ENCODE data around the gene RAB1A. TPM values are rescaled to one million over a fixed set of nuclear protein-coding genes. Genes with fewer than 3 reads are reported as not detected.

Gene RAB1A
- total RNA-seq, 1 experiment from 2014 or later: 207 TPM

DNA sequence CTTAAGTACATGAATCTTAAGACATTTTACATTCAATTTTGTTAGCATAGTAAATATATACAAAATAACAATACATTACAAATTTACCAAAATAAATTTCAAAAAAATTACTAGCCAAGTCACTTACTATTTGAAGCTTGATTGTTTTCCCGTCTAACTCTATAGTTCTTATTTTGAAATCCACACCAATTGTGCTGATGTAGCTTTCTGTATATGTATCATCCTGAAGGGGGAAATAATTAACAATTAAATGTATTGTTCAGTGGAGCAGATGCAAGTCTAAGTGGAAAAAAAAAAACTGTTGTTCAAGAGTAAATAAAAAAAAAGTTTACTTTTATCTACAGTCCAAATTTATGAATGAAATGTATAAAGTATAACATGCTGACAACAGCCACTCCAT, 32.1 kb downstream of the RAB1A start:
- POLR2A ChIA-PET: no interaction called here
- intact Hi-C loops (cut with micrococcal nuclease; ENCODE audit: unreplicated experiment): no loop called here
- H3K9me3 Mint-ChIP-seq (ENCODE audit: unreplicated experiment): no peaks in the 10 kb centered on the region
- no TSS peak for BruUV-seq (replicated peaks)
- peaks cover 91% of the 10 kb centered on the region for H3K36me3 Mint-ChIP-seq (ENCODE audit: insufficient read depth, unreplicated experiment)
- Histone ChIP-seq H3K4me1 (no peaks in the 10 kb centered on the region), H3K4me3 (ENCODE audit: low read depth, low read length) (no peak overlapping the region), H3K9me3 (no peaks in the 10 kb centered on the region), H3K27me3 (replicated peaks; ENCODE audit: control insufficient read depth, insufficient read depth, low read length) (no peaks in the 10 kb centered on the region), H3K36me3 (ENCODE audit: control insufficient read depth, insufficient read depth, low read length) (no peaks in the 10 kb centered on the region; the same call in none of the 2 replicates)
- no peak for TF ChIP-seq CTCF (IDR thresholded peaks at IDR 0.05; ENCODE audit: insufficient read depth in 1 of 2, low read depth in 1 of 2, low read length in 1 of 2, severe bottlenecking in 1 of 2, unreplicated experiment in 1 of 2)
- H3K27me3 Mint-ChIP-seq (ENCODE audit: insufficient read depth, unreplicated experiment): no peaks in the 10 kb centered on the region
- H3K4me1 Mint-ChIP-seq (ENCODE audit: low read depth, unreplicated experiment): peaks cover 6% of the 10 kb centered on the region
- CTCF ChIA-PET: no interaction called here
- H3K4me3 Mint-ChIP-seq (ENCODE audit: unreplicated experiment): no peak overlapping the region
- H3K27ac Mint-ChIP-seq (ENCODE audit: unreplicated experiment): no peak overlapping the region
- no peak for DNase-seq

GRCh38 chr2:65096948-65097347, 33.0 kb downstream of the RAB1A start:
- BruUV-seq (replicated peaks): no TSS peak
- intact Hi-C loops (cut with micrococcal nuclease; ENCODE audit: unreplicated experiment): no loop called here
- Histone ChIP-seq H3K9me3 (no peaks in the 10 kb centered on the region), H3K27me3 (replicated peaks; ENCODE audit: control insufficient read depth, insufficient read depth, low read length) (no peaks in the 10 kb centered on the region), H3K36me3 (ENCODE audit: control insufficient read depth, insufficient read depth, low read length) (no peaks in the 10 kb centered on the region; the same call in 1 of the 2 replicates), H3K4me3 (ENCODE audit: low read depth, low read length) (no peak overlapping the region), H3K4me1 (no peaks in the 10 kb centered on the region)
- H3K27ac Mint-ChIP-seq (ENCODE audit: unreplicated experiment): no peak overlapping the region
- TF ChIP-seq CTCF (IDR thresholded peaks at IDR 0.05; ENCODE audit: insufficient read depth in 1 of 2, low read depth in 1 of 2, low read length in 1 of 2, severe bottlenecking in 1 of 2, unreplicated experiment in 1 of 2): no peak
- H3K4me3 Mint-ChIP-seq (ENCODE audit: unreplicated experiment): no peak overlapping the region
- H3K27me3 Mint-ChIP-seq (ENCODE audit: insufficient read depth, unreplicated experiment): no peaks in the 10 kb centered on the region
- DNase-seq: no peak
- H3K4me1 Mint-ChIP-seq (ENCODE audit: low read depth, unreplicated experiment): peaks cover 6% of the 10 kb centered on the region
- H3K9me3 Mint-ChIP-seq (ENCODE audit: unreplicated experiment): no peaks in the 10 kb centered on the region
- ChIA-PET POLR2A (no interaction called here), CTCF (no interaction called here)
- H3K36me3 Mint-ChIP-seq (ENCODE audit: insufficient read depth, unreplicated experiment): peaks cover 89% of the 10 kb centered on the region

- H3K9me3 Mint-ChIP-seq (ENCODE audit: unreplicated experiment): no peaks in the 10 kb centered on the region
- no peak for TF ChIP-seq CTCF (IDR thresholded peaks at IDR 0.05; ENCODE audit: insufficient read depth in 1 of 2, low read depth in 1 of 2, low read length in 1 of 2, severe bottlenecking in 1 of 2, unreplicated experiment in 1 of 2)
- no peaks in the 10 kb centered on the region for H3K9me3 ChIP-seq
- no peaks in the 10 kb centered on the region; the same call in 1 of the 2 replicates for H3K36me3 ChIP-seq (ENCODE audit: control insufficient read depth, insufficient read depth, low read length)
- CTCF ChIA-PET: no interaction called here
- no peak for DNase-seq
- no TSS peak for BruUV-seq (replicated peaks)
- intact Hi-C loops (cut with micrococcal nuclease; ENCODE audit: unreplicated experiment): no loop called here
- no peak overlapping the region for H3K4me3 ChIP-seq (ENCODE audit: low read depth, low read length)
- no peak overlapping the region for H3K4me3 Mint-ChIP-seq (ENCODE audit: unreplicated experiment)
- peaks cover 5% of the 10 kb centered on the region for H3K4me1 Mint-ChIP-seq (ENCODE audit: low read depth, unreplicated experiment)
- H3K27ac Mint-ChIP-seq (ENCODE audit: unreplicated experiment): no peak overlapping the region
- no peaks in the 10 kb centered on the region for H3K4me1 ChIP-seq
- peaks cover 87% of the 10 kb centered on the region for H3K36me3 Mint-ChIP-seq (ENCODE audit: insufficient read depth, unreplicated experiment)
- POLR2A ChIA-PET: no interaction called here
- no peaks in the 10 kb centered on the region for H3K27me3 ChIP-seq (replicated peaks; ENCODE audit: control insufficient read depth, insufficient read depth, low read length)
- H3K27me3 Mint-ChIP-seq (ENCODE audit: insufficient read depth, unreplicated experiment): no peaks in the 10 kb centered on the region
Measured at GRCh38 chr2:65093211-65093610, 36.7 kb downstream of the RAB1A start.

Data from Caco-2 (cell line).